ENCODE data around the gene GSTM3. TPM values are rescaled to one million over a fixed set of nuclear protein-coding genes. Genes with fewer than 3 reads are reported as not detected.

GSTM3 gene
- total RNA-seq, 1 experiment from 2014 or later = not detected

- TF ChIP-seq CTCF (IDR thresholded peaks at IDR 0.05; ENCODE audit: unreplicated experiment) = no peak
- no peaks in the 10 kb centered on the region for H3K27me3 Mint-ChIP-seq (ENCODE audit: insufficient read depth, unreplicated experiment)
- no TSS peak for BruUV-seq (replicated peaks)
- H3K4me1 Mint-ChIP-seq (ENCODE audit: insufficient read depth, unreplicated experiment) = no peaks in the 10 kb centered on the region
- intact Hi-C loops (cut with micrococcal nuclease) = loop anchor here (5.0 kb wide), 1 partner anchor 136 kb away; the partner anchor contains the start of gene CSF1
- ChIA-PET POLR2A (interaction anchor here (0.8 to 8.8 kb wide), 6 partner anchors 204 to 258 kb away, joined by 3 to 82 read pairs (median 3); partner anchors contain the start of genes AHCYL1 and STRIP1), CTCF (interaction anchor here (0.6 to 25.8 kb wide), 41 partner anchors 10 to 329 kb away, joined by 3 to 969 read pairs (median 5); partner anchors contain the start of genes AHCYL1, AMPD2, GNAI3 and GNAT2)
- H3K36me3 Mint-ChIP-seq (ENCODE audit: insufficient read depth, unreplicated experiment) = no peaks in the 10 kb centered on the region
- no peaks in the 10 kb centered on the region for H3K9me3 Mint-ChIP-seq (ENCODE audit: unreplicated experiment)
- H3K27ac Mint-ChIP-seq (ENCODE audit: low read depth, unreplicated experiment) = no peak overlapping the region
- H3K4me3 Mint-ChIP-seq (ENCODE audit: unreplicated experiment) = no peak overlapping the region
- no peak for DNase-seq (ENCODE audit: unreplicated experiment)
Observed at GRCh38 chr1:109776206-109776835, 35.5 kb upstream of the GSTM3 start.

- CTCF ChIA-PET = interaction anchor here (0.5 to 25.8 kb wide), 14 partner anchors 16 to 270 kb away, joined by 3 to 969 read pairs (median 10); partner anchors contain the start of genes AHCYL1 and GNAI3
- no TSS peak for BruUV-seq (replicated peaks)
- Mint-ChIP-seq H3K4me1 (ENCODE audit: insufficient read depth, unreplicated experiment) (no peaks in the 10 kb centered on the region), H3K9me3 (ENCODE audit: unreplicated experiment) (no peaks in the 10 kb centered on the region), H3K36me3 (ENCODE audit: insufficient read depth, unreplicated experiment) (no peaks in the 10 kb centered on the region), H3K4me3 (ENCODE audit: unreplicated experiment) (no peak overlapping the region), H3K27ac (ENCODE audit: low read depth, unreplicated experiment) (no peak overlapping the region), H3K27me3 (ENCODE audit: insufficient read depth, unreplicated experiment) (no peaks in the 10 kb centered on the region)
- TF ChIP-seq CTCF (IDR thresholded peaks at IDR 0.05; ENCODE audit: unreplicated experiment) = no peak
- no peak for DNase-seq (ENCODE audit: unreplicated experiment)
- intact Hi-C loops (cut with micrococcal nuclease) = loop anchor here (5.0 kb wide), 1 partner anchor 137 kb away; the partner anchor contains the start of gene CSF1
- POLR2A ChIA-PET = interaction anchor here (0.6 to 8.8 kb wide), 5 partner anchors 123 to 229 kb away, joined by 3 to 82 read pairs (median 22); partner anchors contain the start of gene AHCYL1
Observed at GRCh38 chr1:109775398-109775797, 34.6 kb upstream of the GSTM3 start.

- Mint-ChIP-seq H3K4me3 (ENCODE audit: unreplicated experiment) (no peak overlapping the region), H3K36me3 (ENCODE audit: insufficient read depth, unreplicated experiment) (no peaks in the 10 kb centered on the region), H3K27ac (ENCODE audit: low read depth, unreplicated experiment) (no peak overlapping the region), H3K27me3 (ENCODE audit: insufficient read depth, unreplicated experiment) (no peaks in the 10 kb centered on the region), H3K9me3 (ENCODE audit: unreplicated experiment) (no peaks in the 10 kb centered on the region), H3K4me1 (ENCODE audit: insufficient read depth, unreplicated experiment) (peaks cover 8% of the 10 kb centered on the region)
- ChIA-PET CTCF (interaction anchor here (0.6 to 25.8 kb wide), 56 partner anchors 8 to 725 kb away, joined by 3 to 969 read pairs (median 4); partner anchors contain the start of genes AHCYL1, AMPD2, GNAI3 and GNAT2), POLR2A (interaction anchor here (0.7 to 8.8 kb wide), 10 partner anchors 9 to 228 kb away, joined by 3 to 82 read pairs (median 3); partner anchors contain the start of genes AHCYL1, AMPD2, GNAI3 and GNAT2)
- no peak for DNase-seq (ENCODE audit: unreplicated experiment)
- no peak for TF ChIP-seq CTCF (IDR thresholded peaks at IDR 0.05; ENCODE audit: unreplicated experiment)
- BruUV-seq (replicated peaks) = no TSS peak
- intact Hi-C loops (cut with micrococcal nuclease) = loop anchor here (1.0 to 5.0 kb wide), 3 partner anchors 57 to 228 kb away; no protein-coding TSS in a partner anchor
Observed at GRCh38 chr1:109773900-109774485, 33.2 kb upstream of the GSTM3 start.
